Mesenchymal stem cell (in vitro differentiated cells and primary cell): ENCODE results near the gene DOCK10.

ENCODE experiments used
- DNase-seq: peaks from one replicate; pipeline ENCODE4 v3.0.0-alpha.2; 2013
- H2AFZ ChIP-seq: one replicate; pipeline ENCODE4 v1.6.1; 2013; ENCODE audit warnings: low read depth, mild to moderate bottlenecking, control low read depth, inconsistent platforms, low read length, moderate library complexity
- H2AK5ac ChIP-seq: 2 replicates; pipeline ENCODE4 v1.6.1; 2013; ENCODE audit warnings: low read length, moderate library complexity, mild to moderate bottlenecking, inconsistent platforms; ENCODE audit not compliant: severe bottlenecking
- H2BK120ac ChIP-seq: one replicate; pipeline ENCODE4 v1.6.1; 2013; ENCODE audit warnings: low read depth, mild to moderate bottlenecking, inconsistent platforms, low read length, moderate library complexity
- H2BK12ac ChIP-seq, 2 experiments: one replicate each; pipeline ENCODE4 v1.6.1; 2013; ENCODE audit warnings: inconsistent platforms in 2 of 2, low read length in 2 of 2, mild to moderate bottlenecking in 2 of 2, moderate library complexity in 2 of 2, control low read depth in 1 of 2
- H2BK15ac ChIP-seq: one replicate; pipeline ENCODE4 v1.6.1; 2013; ENCODE audit warnings: mild to moderate bottlenecking, low read depth, inconsistent platforms; ENCODE audit not compliant: poor library complexity, severe bottlenecking
- H2BK5ac ChIP-seq: 2 replicates; pipeline ENCODE4 v1.6.1; 2013; ENCODE audit warnings: low read depth, mild to moderate bottlenecking, low read length, control low read depth, inconsistent platforms; ENCODE audit not compliant: poor library complexity, severe bottlenecking
- H3K14ac ChIP-seq, 2 experiments: one replicate each; pipeline ENCODE4 v1.6.1; 2013; ENCODE audit warnings: inconsistent platforms in 2 of 2, low read length in 2 of 2, control low read depth in 1 of 2, mild to moderate bottlenecking in 1 of 2, moderate library complexity in 1 of 2
- H3K18ac ChIP-seq, 2 experiments: one replicate each; pipeline ENCODE4 v1.6.1; 2013; ENCODE audit warnings: inconsistent platforms in 2 of 2, low read length in 2 of 2, control low read depth in 1 of 2, low read depth in 1 of 2, mild to moderate bottlenecking in 1 of 2
- H3K23ac ChIP-seq, 2 experiments: one replicate each; pipeline ENCODE4 v1.6.1; 2013; ENCODE audit warnings: inconsistent platforms in 2 of 2, low read length in 2 of 2, mild to moderate bottlenecking in 2 of 2, moderate library complexity in 2 of 2, control low read depth in 1 of 2
- H3K27ac ChIP-seq: 2 replicates; pipeline ENCODE4 v1.5.1; 2013; ENCODE audit warnings: mild to moderate bottlenecking, moderate library complexity, low read length, control low read depth, inconsistent platforms; ENCODE audit not compliant: poor library complexity, severe bottlenecking
- H3K27me3 ChIP-seq, 2 experiments: 2 replicates each; pipeline versions ENCODE4 v1.6.1 to v1.7.0; 2013; ENCODE audit warnings: low read length in 2 of 2, mild to moderate bottlenecking in 2 of 2, moderate library complexity in 2 of 2, control low read depth in 1 of 2, inconsistent platforms in 1 of 2; ENCODE audit not compliant: control insufficient read depth in 1 of 2, insufficient read depth in 1 of 2
- H3K36me3 ChIP-seq, 2 experiments: 2 replicates each; pipeline versions ENCODE4 v1.6.1 to v1.7.0; 2013; ENCODE audit warnings: low read length in 2 of 2, control low read depth in 1 of 2, inconsistent platforms in 1 of 2, low read depth in 1 of 2, mild to moderate bottlenecking in 1 of 2; ENCODE audit not compliant: insufficient read depth in 2 of 2, control insufficient read depth in 1 of 2
- H3K4ac ChIP-seq, 2 experiments: one replicate each; pipeline ENCODE4 v1.6.1; 2013; ENCODE audit warnings: inconsistent platforms in 2 of 2, low read length in 2 of 2, mild to moderate bottlenecking in 2 of 2, moderate library complexity in 2 of 2, control low read depth in 1 of 2, low read depth in 1 of 2
- H3K4me1 ChIP-seq: 2 replicates; pipeline ENCODE4 v1.6.1; 2013; ENCODE audit warnings: low read depth, low read length, control low read depth; ENCODE audit not compliant: control insufficient read depth, insufficient read depth
- H3K4me2 ChIP-seq: 2 replicates; pipeline ENCODE4 v1.6.1; 2013; ENCODE audit warnings: low read length, mild to moderate bottlenecking, inconsistent platforms; ENCODE audit not compliant: poor library complexity, severe bottlenecking
- H3K4me3 ChIP-seq, 2 experiments: 2 replicates each; pipeline versions ENCODE4 v1.5.1 to v1.7.0; 2013; ENCODE audit warnings: low read length in 2 of 2, mild to moderate bottlenecking in 2 of 2, control low read depth in 1 of 2, low read depth in 1 of 2; ENCODE audit not compliant: insufficient read depth in 1 of 2
- H3K79me1 ChIP-seq: replicated peaks from 2 replicates; pipeline ENCODE4 v1.6.1; 2013; ENCODE audit warnings: mild to moderate bottlenecking, control low read depth, low read length, inconsistent platforms; ENCODE audit not compliant: poor library complexity, severe bottlenecking
- H3K9ac ChIP-seq: 2 replicates; pipeline ENCODE4 v1.7.0; 2013; ENCODE audit warnings: mild to moderate bottlenecking, low read length, moderate library complexity
- H3K9me3 ChIP-seq: 2 replicates; pipeline ENCODE4 v1.7.0; 2013; ENCODE audit warnings: mild to moderate bottlenecking, low read length; ENCODE audit not compliant: control insufficient read depth
- H4K8ac ChIP-seq: one replicate; pipeline ENCODE4 v1.6.1; 2013; ENCODE audit warnings: inconsistent platforms, mild to moderate bottlenecking, low read length, moderate library complexity
- H4K91ac ChIP-seq: one replicate; pipeline ENCODE4 v1.6.1; 2013; ENCODE audit warnings: mild to moderate bottlenecking, low read length, inconsistent platforms
- whole genome bisulfite sequencing: methylation state at CpG from one replicate; pipeline ENCODE4 v1.1.7; 2013; ENCODE audit warnings: mixed read lengths; 5-methylcytosine and 5-hydroxymethylcytosine counted together

The DOCK10 gene

DNA sequence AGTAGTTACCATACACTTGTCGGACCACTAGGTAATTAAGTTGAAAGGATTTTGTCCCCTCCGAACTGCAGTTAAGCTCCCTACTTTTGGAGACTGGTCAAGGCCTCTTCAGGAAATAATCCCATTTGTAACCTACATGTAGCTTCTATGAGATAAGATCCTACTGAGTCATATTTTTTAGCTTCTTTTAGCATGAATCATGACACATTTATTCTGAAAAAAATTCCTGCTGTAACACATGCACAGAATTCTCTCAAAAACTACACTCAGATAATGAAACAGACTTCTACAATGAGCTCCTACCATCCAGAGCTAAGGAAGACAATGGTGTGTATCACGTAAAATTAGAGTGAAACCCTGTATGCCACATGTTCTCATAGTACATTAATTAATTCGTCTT lies 225.5 kb downstream of the DOCK10 start:
- WGBS = 0% methylated on average over 2 of the region's 4 CpGs
- H2BK15ac ChIP-seq = no peak overlapping the region

DNA sequence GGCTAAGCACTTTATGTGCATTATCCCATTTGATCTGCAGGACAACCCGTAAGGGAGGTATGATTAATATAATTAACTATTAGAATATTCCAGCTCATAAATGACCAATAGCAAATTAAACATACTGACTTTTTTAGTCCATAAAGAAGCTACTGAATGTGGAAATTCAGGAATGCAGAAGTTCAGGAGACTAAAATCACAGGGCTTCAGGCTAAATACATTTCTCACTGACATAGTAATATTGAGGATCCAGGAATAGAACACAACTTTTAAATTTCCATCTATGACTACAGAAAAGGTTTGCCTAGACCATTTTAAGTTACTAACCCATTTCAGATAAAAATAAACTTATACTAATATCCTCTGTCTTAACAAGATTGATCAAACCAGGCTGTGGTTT lies 228.7 kb downstream of the DOCK10 start:
- H2BK5ac ChIP-seq = no peak overlapping the region
- H3K4me2 ChIP-seq = no peak overlapping the region
- no peak overlapping the region for H2BK120ac ChIP-seq
- H3K14ac ChIP-seq = no peak overlapping the region
- no peak overlapping the region for H3K23ac ChIP-seq
- no peak overlapping the region for H2BK12ac ChIP-seq
- H3K4me3 ChIP-seq = no peak overlapping the region
- H4K8ac ChIP-seq = no peak overlapping the region
- no peaks in the 10 kb centered on the region for H3K79me1 ChIP-seq
- H3K36me3 ChIP-seq = peaks cover 6 to 54% of the 10 kb centered on the region in 2 experiments
- DNase-seq = no peak
- H3K18ac ChIP-seq = no peak overlapping the region
- peaks cover 1% of the 10 kb centered on the region for H3K4me1 ChIP-seq
- no peaks in the 10 kb centered on the region for H3K27me3 ChIP-seq
- H3K9me3 ChIP-seq = no peaks in the 10 kb centered on the region
- H2AFZ ChIP-seq = no peak overlapping the region
- H3K9ac ChIP-seq = no peak overlapping the region
- H2AK5ac ChIP-seq = no peak overlapping the region
- H3K27ac ChIP-seq = no peak overlapping the region
- no peak overlapping the region for H2BK15ac ChIP-seq
- no peak overlapping the region for H3K4ac ChIP-seq
- WGBS = no CpG with 5 or more reads among the region's 1 CpG
- H4K91ac ChIP-seq = no peak overlapping the region

More for the DNA sequence above, 225.5 kb downstream of the DOCK10 start:
- Histone ChIP-seq H3K9me3 (no peaks in the 10 kb centered on the region), H2AK5ac (no peak overlapping the region), H2BK5ac (no peak overlapping the region), H3K79me1 (peaks cover 1% of the 10 kb centered on the region), H4K8ac (no peak overlapping the region), H3K4me1 (peaks cover 1% of the 10 kb centered on the region), H3K4ac (no peak overlapping the region), H3K27ac (peak overlapping the region; percentile 85), H3K4me3 (no peak overlapping the region), H2BK120ac (no peak overlapping the region), H3K36me3 (peaks cover 9 to 69% of the 10 kb centered on the region in 2 experiments), H2BK12ac (no peak overlapping the region), H3K18ac (no peak overlapping the region), H3K4me2 (no peak overlapping the region), H3K23ac (no peak overlapping the region), H4K91ac (no peak overlapping the region), H3K14ac (no peak overlapping the region), H3K9ac (no peak overlapping the region), H2AFZ (no peak overlapping the region), H3K27me3 (no peaks in the 10 kb centered on the region)
- peak; percentile 76 for DNase-seq

DNA sequence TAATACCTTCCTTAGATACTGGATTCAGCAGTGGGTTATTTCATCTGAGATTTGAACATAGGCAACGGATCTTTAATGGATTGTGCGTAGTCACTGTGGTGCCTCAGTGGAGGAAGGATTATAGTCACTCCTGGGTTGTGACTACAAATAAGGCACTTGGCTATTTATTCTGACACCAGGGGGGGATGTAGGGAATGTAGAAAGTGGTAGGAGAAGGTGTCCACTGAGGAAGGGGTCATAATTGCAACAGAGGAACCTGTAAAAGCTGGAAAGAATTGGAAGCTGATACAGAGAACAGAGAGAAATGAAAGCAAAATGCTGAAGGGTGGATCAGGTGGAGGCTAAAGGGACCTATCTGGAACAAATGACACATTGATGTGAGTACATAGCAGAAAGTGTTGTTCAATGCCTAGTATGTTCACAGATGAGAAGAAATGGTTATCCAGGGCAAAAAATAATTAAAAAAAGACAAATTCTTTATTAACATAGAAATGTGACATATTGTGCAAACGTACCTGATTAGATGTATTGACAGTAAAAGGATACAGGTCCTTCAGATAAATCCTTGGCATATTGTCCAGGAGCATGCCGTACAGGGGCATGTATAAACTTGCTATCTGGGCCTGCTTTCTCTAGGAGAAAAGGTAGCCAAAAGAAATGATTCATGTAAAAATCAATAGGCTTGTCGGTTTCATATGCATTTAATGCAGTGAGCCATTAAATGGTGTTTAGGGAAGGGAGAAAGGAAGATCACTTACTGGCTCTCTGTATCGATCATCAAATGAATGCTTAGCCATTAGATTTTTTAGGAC lies 234.9 kb downstream of the DOCK10 start:
- Histone ChIP-seq H3K23ac (no peak overlapping the region), H3K4me3 (no peak overlapping the region), H2BK12ac (no peak overlapping the region), H2BK5ac (no peak overlapping the region), H4K91ac (no peak overlapping the region), H4K8ac (no peak overlapping the region), H2AFZ (no peak overlapping the region), H3K36me3 (peaks cover 0 to 68% of the 10 kb centered on the region in 2 experiments), H2BK15ac (no peak overlapping the region), H3K27me3 (no peaks in the 10 kb centered on the region), H3K9me3 (no peaks in the 10 kb centered on the region), H3K79me1 (no peaks in the 10 kb centered on the region), H2BK120ac (no peak overlapping the region), H3K9ac (no peak overlapping the region), H3K18ac (no peak overlapping the region), H3K4me1 (peaks cover 4% of the 10 kb centered on the region), H3K4ac (no peak overlapping the region), H3K27ac (no peak overlapping the region), H3K4me2 (no peak overlapping the region), H2AK5ac (no peak overlapping the region), H3K14ac (no peak overlapping the region)
- WGBS = 96% methylated on average over 6 of the region's 6 CpGs
- peak; percentile 12 for DNase-seq

DNA sequence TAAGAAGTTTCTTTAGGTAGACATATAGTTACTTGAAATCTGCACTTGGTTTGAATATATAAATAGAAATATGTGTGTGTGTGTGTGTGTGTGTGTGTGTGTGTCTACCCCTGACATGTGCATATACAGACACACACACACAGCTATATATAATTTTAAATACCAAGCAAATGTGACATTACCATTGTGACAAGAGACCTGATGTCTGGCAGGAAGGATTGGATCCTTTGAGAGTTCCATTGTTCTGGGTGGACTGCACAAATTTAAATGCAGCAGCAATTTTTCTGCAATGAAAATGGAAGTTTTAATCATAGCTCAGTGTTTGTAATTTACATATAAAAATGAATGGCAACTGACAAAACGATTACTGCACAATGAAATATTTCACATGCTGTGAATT lies 238.3 kb downstream of the DOCK10 start:
- H3K4ac ChIP-seq = no peak overlapping the region
- H4K91ac ChIP-seq = no peak overlapping the region
- H3K9ac ChIP-seq = no peak overlapping the region
- WGBS = no CpG with 5 or more reads among the region's 1 CpG
- no peak overlapping the region for H2AFZ ChIP-seq
- no peak overlapping the region for H3K23ac ChIP-seq
- H3K79me1 ChIP-seq = no peaks in the 10 kb centered on the region
- H2AK5ac ChIP-seq = no peak overlapping the region
- H3K9me3 ChIP-seq = no peaks in the 10 kb centered on the region
- peaks cover 0 to 91% of the 10 kb centered on the region in 2 experiments for H3K36me3 ChIP-seq
- H2BK15ac ChIP-seq = no peak overlapping the region
- no peak overlapping the region for H2BK12ac ChIP-seq
- peaks cover 4% of the 10 kb centered on the region for H3K4me1 ChIP-seq
- H3K4me3 ChIP-seq = no peak overlapping the region
- H3K18ac ChIP-seq = no peak overlapping the region
- no peak overlapping the region for H3K4me2 ChIP-seq
- no peak overlapping the region for H2BK5ac ChIP-seq
- no peak overlapping the region for H3K14ac ChIP-seq
- no peak for DNase-seq
- H2BK120ac ChIP-seq = no peak overlapping the region
- H3K27ac ChIP-seq = no peak overlapping the region
- H3K27me3 ChIP-seq = no peaks in the 10 kb centered on the region
- no peak overlapping the region for H4K8ac ChIP-seq
